DMS153 (cell line): ENCODE measurements around the gene AFAP1L2.
"Not testable (repeated sequence)": the region's sequence is repeated elsewhere in the genome, so short reads cannot be mapped to it uniquely, and the experiment has no call there.

ENCODE experiments used
- DNase-seq: peaks from one replicate; lab custom pipeline; 2025; lab: John Stamatoyannopoulos, UW

Gene AFAP1L2

GRCh38 chr10:114359041-114359952 lies 45.0 kb downstream of the AFAP1L2 start:
- no peak for DNase-seq

GRCh38 chr10:114357515-114357996 lies 46.7 kb downstream of the AFAP1L2 start:
- no peak for DNase-seq

GRCh38 chr10:114356751-114357514 lies 47.4 kb downstream of the AFAP1L2 start:
- DNase-seq: no peak

GRCh38 chr10:114356126-114356525 lies 48.2 kb downstream of the AFAP1L2 start:
- DNase-seq: no peak

- no peak for DNase-seq
Measured at GRCh38 chr10:114353383-114353782, 50.9 kb downstream of the AFAP1L2 start.

GRCh38 chr10:114352653-114353298 lies 51.5 kb downstream of the AFAP1L2 start:
- DNase-seq: no peak

- no peak for DNase-seq
Measured at GRCh38 chr10:114350751-114351150, 53.6 kb downstream of the AFAP1L2 start.

GRCh38 chr10:114349522-114350215 lies 54.6 kb downstream of the AFAP1L2 start:
- no peak for DNase-seq

GRCh38 chr10:114349071-114349470 lies 55.2 kb downstream of the AFAP1L2 start:
- not testable (repeated sequence) for DNase-seq

- DNase-seq: no peak
Measured at GRCh38 chr10:114347791-114348190, 56.5 kb downstream of the AFAP1L2 start.

GRCh38 chr10:114347241-114347640 lies 57.1 kb downstream of the AFAP1L2 start:
- no peak for DNase-seq

GRCh38 chr10:114346176-114347031 lies 57.9 kb downstream of the AFAP1L2 start:
- DNase-seq: no peak

- no peak for DNase-seq
Measured at GRCh38 chr10:114345701-114346100, 58.6 kb downstream of the AFAP1L2 start.

GRCh38 chr10:114343623-114344505 lies 60.4 kb downstream of the AFAP1L2 start:
- DNase-seq: peak; percentile 81

- DNase-seq: no peak
Measured at GRCh38 chr10:114342976-114343375, 61.3 kb downstream of the AFAP1L2 start.

- no peak for DNase-seq
Measured at GRCh38 chr10:114340816-114341215, 63.5 kb downstream of the AFAP1L2 start.

GRCh38 chr10:114337510-114338462 lies 66.5 kb downstream of the AFAP1L2 start:
- DNase-seq: no peak

- DNase-seq: peak; percentile 73
Measured at GRCh38 chr10:114336823-114337509, 67.3 kb downstream of the AFAP1L2 start.
